ENCODE results near the gene CUBN. TPM values are rescaled to one million over a fixed set of nuclear protein-coding genes. Genes with fewer than 3 reads are reported as not detected.

CUBN gene
- total RNA-seq, 2 donors from 2014 or later: 0.75 to 1.3 TPM

- no peaks in the 10 kb centered on the region for H3K36me3 ChIP-seq (ENCODE audit: control insufficient read depth, insufficient read depth, low read length)
- no peak overlapping the region for H3K27ac ChIP-seq (ENCODE audit: low read depth, low read length)
- H3K4me1 Mint-ChIP-seq: peaks cover 3% of the 10 kb centered on the region
Observed at GRCh38 chr10:17101910-17102266, 27.7 kb downstream of the CUBN start.

GRCh38 chr10:17101257-17101909, 28.2 kb downstream of the CUBN start:
- WGBS, 2 experiments (ENCODE audit: insufficient coverage in 1 of 2, insufficient read length in 1 of 2): 96 to 100% methylated on average over 3 to 5 of the region's 7 CpGs
- H3K27me3 ChIP-seq (ENCODE audit: control insufficient read depth, insufficient read depth, low read length, poor library complexity, severe bottlenecking): no peaks in the 10 kb centered on the region
- Mint-ChIP-seq H3K4me1 (peaks cover 3% of the 10 kb centered on the region), H3K27ac (no peak overlapping the region), H3K27me3 (ENCODE audit: insufficient read depth) (no peaks in the 10 kb centered on the region), H3K4me3 (no peak overlapping the region), H3K36me3 (ENCODE audit: low read depth) (no peaks in the 10 kb centered on the region), H3K9me3 (no peaks in the 10 kb centered on the region)
- no peaks in the 10 kb centered on the region for H3K4me1 ChIP-seq (ENCODE audit: control insufficient read depth, insufficient read depth, low read length)
- no peaks in the 10 kb centered on the region for H3K9me3 ChIP-seq (ENCODE audit: control insufficient read depth, low read length)
- H3K36me3 ChIP-seq (ENCODE audit: control insufficient read depth, insufficient read depth, low read length): no peaks in the 10 kb centered on the region
- H3K4me3 ChIP-seq (ENCODE audit: low read length): no peak overlapping the region
- H3K9ac ChIP-seq (ENCODE audit: extremely low read depth, low read length, poor library complexity, severe bottlenecking): no peak overlapping the region
- H3K27ac ChIP-seq (ENCODE audit: low read depth, low read length): no peak overlapping the region
- TF ChIP-seq CTCF (conservative IDR thresholded peaks at IDR 0.05): no peak
- DNase-seq: no peak

More at GRCh38 chr10:17101910-17102266, 27.7 kb downstream of the CUBN start:
- H3K9me3 ChIP-seq (ENCODE audit: control insufficient read depth, low read length): no peaks in the 10 kb centered on the region
- no peak for TF ChIP-seq CTCF (conservative IDR thresholded peaks at IDR 0.05)
- no peak overlapping the region for H3K4me3 Mint-ChIP-seq
- no peaks in the 10 kb centered on the region for H3K27me3 ChIP-seq (ENCODE audit: control insufficient read depth, insufficient read depth, low read length, poor library complexity, severe bottlenecking)
- no peaks in the 10 kb centered on the region for H3K27me3 Mint-ChIP-seq (ENCODE audit: insufficient read depth)
- no peaks in the 10 kb centered on the region for H3K36me3 Mint-ChIP-seq (ENCODE audit: low read depth)
- no peaks in the 10 kb centered on the region for H3K9me3 Mint-ChIP-seq
- no peak overlapping the region for H3K4me3 ChIP-seq (ENCODE audit: low read length)
- H3K9ac ChIP-seq (ENCODE audit: extremely low read depth, low read length, poor library complexity, severe bottlenecking): no peak overlapping the region
- H3K27ac Mint-ChIP-seq: no peak overlapping the region
- DNase-seq: no peak
- H3K4me1 ChIP-seq (ENCODE audit: control insufficient read depth, insufficient read depth, low read length): no peaks in the 10 kb centered on the region

- peaks cover under 1% of the 10 kb centered on the region for H3K9me3 ChIP-seq (ENCODE audit: control insufficient read depth, low read length)
- H3K36me3 ChIP-seq (ENCODE audit: control insufficient read depth, insufficient read depth, low read length): no peaks in the 10 kb centered on the region
- H3K4me1 Mint-ChIP-seq: peaks cover 3% of the 10 kb centered on the region
- no peak for DNase-seq
- no peak overlapping the region for H3K9ac ChIP-seq (ENCODE audit: extremely low read depth, low read length, poor library complexity, severe bottlenecking)
- H3K4me3 Mint-ChIP-seq: no peak overlapping the region
- H3K9me3 Mint-ChIP-seq: peaks cover 5% of the 10 kb centered on the region
- H3K36me3 Mint-ChIP-seq (ENCODE audit: low read depth): no peaks in the 10 kb centered on the region
- no peak for TF ChIP-seq CTCF (conservative IDR thresholded peaks at IDR 0.05)
- 91 to 94% methylated on average over 8 to 9 of the region's 9 CpGs for WGBS, 2 experiments (ENCODE audit: insufficient coverage in 1 of 2, insufficient read length in 1 of 2)
- H3K4me3 ChIP-seq (ENCODE audit: low read length): no peak overlapping the region
- no peak overlapping the region for H3K27ac ChIP-seq (ENCODE audit: low read depth, low read length)
- no peaks in the 10 kb centered on the region for H3K27me3 ChIP-seq (ENCODE audit: control insufficient read depth, insufficient read depth, low read length, poor library complexity, severe bottlenecking)
- H3K27me3 Mint-ChIP-seq (ENCODE audit: insufficient read depth): no peaks in the 10 kb centered on the region
- H3K27ac Mint-ChIP-seq: no peak overlapping the region
- H3K4me1 ChIP-seq (ENCODE audit: control insufficient read depth, insufficient read depth, low read length): no peaks in the 10 kb centered on the region
Observed at GRCh38 chr10:17100586-17100985, 29.0 kb downstream of the CUBN start.

Data from endodermal cell (in vitro differentiated cells).